HG02588 (cell line): ENCODE measurements around the gene P2RY8.
"Not testable (repeated sequence)": the region's sequence is repeated elsewhere in the genome, so short reads cannot be mapped to it uniquely, and the experiment has no call there.

Experiments
- ATAC-seq: cut with Tn5 transposase; IDR thresholded peaks from one replicate; pipeline ENCODE4 v1.9.1; 2021; ENCODE audit warnings: mild to moderate bottlenecking, moderate library complexity; ENCODE audit not compliant: unreplicated experiment

Gene P2RY8

GRCh38 chrX:1447969-1448572 is 88.9 kb downstream of the P2RY8 start:
- not testable (repeated sequence) for ATAC-seq

DNA sequence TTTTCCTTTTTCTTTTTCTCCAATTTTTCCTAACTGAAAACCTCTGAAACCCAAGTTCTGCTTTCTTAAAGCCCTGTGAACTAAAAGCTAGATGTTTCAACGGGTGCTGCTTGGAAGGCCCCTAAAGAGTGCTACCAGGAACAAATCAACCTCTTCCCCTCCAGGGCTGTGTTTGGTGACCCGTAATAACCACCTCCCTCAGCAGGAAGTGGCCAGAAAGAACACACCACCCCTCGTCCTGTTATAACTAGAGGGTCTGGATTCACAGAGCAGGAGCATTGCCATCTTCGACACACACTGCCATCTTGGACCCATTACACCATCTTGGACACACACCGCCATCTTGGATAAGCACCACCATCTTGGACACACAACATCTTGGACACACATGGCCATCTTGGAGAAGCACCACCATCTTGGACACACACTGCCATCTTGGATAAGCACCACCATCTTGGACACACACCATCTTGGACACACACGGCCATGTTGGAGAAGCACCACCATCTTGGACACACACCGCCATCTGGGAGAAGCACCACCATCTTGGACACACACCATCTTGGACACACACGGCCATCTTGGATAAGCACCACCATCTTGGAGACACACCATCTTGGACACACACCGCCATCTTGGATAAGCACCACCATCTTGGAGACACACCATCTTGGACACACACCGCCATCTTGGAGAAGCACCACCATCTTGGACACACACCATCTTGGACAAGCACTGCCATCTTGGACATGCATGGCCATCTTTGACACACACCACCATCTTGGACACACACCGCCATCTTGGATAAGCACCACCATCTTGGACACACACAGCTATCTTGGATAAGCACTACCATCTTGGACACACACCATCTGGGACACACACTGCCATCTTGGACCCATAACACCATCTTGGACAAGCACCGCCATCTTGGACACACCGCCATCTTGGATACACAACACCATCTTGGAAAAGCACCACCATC is 89.7 kb downstream of the P2RY8 start:
- not testable (repeated sequence) for ATAC-seq

- no peak for ATAC-seq
These were observed 92.2 kb downstream of the P2RY8 start for GRCh38 chrX:1444561-1445500.

GRCh38 chrX:1443496-1444075 is 93.4 kb downstream of the P2RY8 start:
- no peak for ATAC-seq

DNA sequence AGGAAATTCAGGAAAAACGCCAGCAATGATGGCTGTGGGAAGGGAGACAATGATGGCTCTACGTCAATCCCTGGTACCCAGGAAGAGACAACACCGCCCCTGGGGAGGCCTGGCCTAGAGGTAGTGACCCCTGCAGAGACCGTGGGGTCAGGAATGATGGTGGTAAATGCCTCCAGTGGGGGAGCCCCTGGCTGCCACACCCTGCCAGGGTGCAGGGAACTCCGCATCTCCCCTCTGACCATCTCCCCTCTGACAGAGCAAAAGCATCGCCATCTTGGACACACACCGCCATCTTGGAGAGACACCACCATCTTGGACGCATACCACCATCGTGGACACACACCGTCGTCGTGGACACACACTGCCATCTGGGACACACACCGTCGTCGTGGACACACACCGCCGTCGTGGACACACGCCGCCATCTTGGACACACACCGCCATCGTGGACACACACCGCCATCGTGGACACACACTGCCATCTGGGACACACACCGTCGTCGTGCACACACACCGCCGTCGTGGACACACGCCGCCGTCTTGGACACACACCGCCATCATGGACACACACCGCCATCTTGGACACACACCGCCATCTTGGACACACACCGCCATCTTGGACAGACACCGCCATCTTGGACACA is 94.1 kb downstream of the P2RY8 start:
- ATAC-seq, result no peak

DNA sequence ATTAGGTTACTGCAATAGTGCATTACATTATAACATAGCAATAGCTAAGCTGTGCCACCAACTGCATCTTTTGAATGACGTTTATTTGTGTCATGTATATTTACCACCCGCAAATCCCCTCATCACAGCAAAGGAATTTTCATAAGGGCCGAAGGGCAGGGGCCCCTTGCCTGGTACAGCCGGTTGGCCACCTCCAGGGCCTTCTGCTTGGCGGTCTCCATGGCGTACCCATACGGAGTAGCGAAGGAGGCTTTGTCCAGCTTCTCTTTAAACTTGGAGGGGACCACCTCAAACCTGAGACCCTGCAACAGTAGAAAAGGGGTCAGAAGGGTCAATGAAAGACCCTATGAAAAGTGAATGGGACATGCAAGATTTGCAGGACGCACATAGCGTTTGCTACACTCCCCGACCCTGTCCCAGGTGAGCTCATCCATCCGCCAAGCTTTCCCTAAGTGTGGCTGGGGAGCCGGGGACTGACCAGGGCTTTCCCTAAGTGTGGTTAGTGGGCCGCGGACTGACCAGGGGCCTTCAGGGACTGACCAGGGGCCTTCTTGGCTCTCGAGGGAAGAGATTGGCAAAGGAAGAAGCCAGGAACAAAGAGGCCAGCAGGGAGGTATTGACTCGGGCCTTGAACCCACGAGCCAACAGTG is 94.8 kb downstream of the P2RY8 start:
- no peak for ATAC-seq

DNA sequence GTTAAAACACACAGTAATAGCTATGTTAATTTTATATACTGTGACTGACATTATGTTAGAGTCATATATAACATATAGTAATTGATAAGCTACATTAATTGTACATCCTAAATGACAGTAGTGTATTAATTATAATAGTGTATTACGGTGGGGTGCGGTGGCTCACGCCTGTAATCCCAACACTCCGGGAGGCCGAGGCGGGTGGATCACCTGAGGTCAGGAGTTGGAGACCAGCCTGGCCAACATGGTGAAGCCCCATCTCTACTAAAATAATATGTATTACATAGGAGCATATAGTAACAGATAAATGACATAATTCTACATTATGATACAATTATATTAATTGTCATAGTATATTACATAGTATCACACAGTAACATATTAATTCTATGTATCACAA is 96.5 kb downstream of the P2RY8 start:
- ATAC-seq, result no peak

- ATAC-seq, result no peak
These were observed 101.6 kb downstream of the P2RY8 start for GRCh38 chrX:1435241-1435895.

DNA sequence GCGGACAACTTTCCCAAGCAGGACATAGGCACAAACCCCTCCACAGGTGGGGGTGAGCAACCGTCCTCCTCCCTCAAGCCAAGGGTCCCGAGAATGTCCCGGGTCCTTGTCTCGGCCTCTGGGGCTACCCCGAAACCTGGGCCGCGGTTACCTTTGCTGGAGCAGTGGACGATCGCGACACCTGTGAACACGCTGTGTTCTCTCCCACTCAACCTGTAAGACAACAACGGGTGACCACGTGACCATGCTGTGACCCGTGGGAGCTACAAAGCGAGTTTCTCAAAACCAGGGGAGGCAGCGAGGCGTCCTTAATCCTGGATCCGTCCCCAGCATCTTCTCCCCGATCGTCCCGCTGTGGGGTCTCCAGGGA is 102.1 kb downstream of the P2RY8 start:
- ATAC-seq, result no peak

GRCh38 chrX:1433646-1434357 is 103.2 kb downstream of the P2RY8 start:
- ATAC-seq, result no peak

DNA sequence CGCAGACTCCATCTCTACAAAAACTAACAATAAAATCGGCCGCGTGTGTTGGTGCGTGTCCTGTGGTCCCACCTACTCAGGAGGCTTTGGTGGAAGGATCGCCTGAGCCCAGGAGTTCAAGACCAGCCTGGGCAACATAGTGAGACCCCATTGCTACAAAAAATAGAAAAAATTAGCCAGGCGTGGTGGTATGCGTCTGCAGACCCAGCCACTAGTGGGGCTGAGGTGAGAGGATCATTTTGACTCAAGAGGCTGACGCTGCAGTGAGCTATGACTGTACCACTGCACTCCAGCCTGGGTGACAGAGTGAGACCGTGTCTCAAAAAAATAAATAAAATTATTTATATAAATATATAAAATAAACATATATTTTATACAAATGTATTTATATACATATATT is 106.5 kb downstream of the P2RY8 start:
- ATAC-seq, result no peak

DNA sequence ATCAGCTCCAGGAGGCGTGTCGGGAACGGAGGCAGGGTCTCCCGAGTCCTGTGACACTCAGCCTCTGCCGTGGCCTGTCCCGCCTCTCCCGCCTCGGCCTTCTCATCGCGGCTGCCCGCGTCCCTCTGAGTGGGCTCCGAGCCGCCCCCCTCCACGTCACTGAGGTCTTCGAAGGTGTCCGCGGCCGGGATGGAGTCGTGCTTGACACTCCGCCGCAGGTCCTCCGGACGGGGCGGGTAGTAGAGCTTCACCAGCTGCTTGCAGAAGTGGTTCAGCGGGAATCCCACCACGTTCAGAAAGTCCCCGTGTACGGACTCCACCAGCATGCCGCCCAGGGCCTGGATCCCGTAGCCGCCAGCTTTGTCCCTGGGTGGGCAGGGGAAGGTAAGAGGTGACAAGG is 109.2 kb downstream of the P2RY8 start:
- ATAC-seq, result no peak

DNA sequence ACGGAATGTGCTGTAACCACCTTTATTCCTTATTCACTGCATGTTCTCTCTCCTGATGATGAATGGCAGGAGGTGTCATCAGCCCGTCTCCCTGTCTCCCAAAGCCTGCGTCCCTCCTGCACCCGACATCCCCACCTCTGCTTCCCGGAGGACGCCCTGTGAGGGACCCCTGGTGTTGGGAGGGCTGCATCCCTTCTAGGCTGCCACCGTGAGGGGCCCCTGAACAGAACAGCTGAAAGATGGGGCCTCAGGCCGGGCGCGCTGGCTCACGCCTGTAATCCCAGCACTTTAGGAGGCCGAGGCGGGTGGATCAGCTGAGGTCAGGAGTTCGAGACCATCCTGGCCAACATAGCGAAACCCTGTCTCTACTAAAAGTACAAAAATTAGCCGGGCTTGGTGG is 110.7 kb downstream of the P2RY8 start:
- not testable (repeated sequence) for ATAC-seq

GRCh38 chrX:1425381-1425780 is 111.6 kb downstream of the P2RY8 start:
- ATAC-seq, result no peak

GRCh38 chrX:1424147-1424851 is 112.7 kb downstream of the P2RY8 start:
- ATAC-seq, result no peak

- ATAC-seq, result no peak
These were observed 113.8 kb downstream of the P2RY8 start for GRCh38 chrX:1423215-1423614.

DNA sequence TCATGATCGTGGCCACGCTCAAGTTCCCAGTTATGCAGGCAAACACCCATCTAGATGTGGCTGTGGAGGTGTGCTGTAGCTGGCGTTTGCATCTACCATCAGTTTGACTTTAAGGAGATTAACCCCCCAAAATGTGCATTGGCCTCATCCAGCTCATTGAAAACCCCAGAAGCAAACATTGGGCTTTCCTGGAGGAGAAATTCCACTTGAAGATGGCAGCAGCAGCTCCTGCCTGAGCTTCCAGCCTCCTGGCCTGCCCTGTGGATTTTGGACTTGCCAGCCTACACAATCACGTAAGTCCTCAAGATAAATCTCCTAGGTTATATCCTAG is 114.9 kb downstream of the P2RY8 start:
- ATAC-seq, result no peak

- ATAC-seq, result no peak
These were observed 115.4 kb downstream of the P2RY8 start for GRCh38 chrX:1421433-1422134.
